ENCODE measurements around the gene HOXA6. TPM values are rescaled to one million over a fixed set of nuclear protein-coding genes. Genes with fewer than 3 reads are reported as not detected.

HOXA6 gene
- total RNA-seq, 4 donors from 2014 or later: 1.1 to 1.6 TPM; not detected in 2

- no peak for DNase-seq
- Histone ChIP-seq H3K4me3 (replicated peaks in 1 of 3) (no peak overlapping the region), H3K4me1 (peaks cover 19 to 25% of the 10 kb centered on the region in 2 donors), H3K9me3 (no peaks in the 10 kb centered on the region), H3K36me3 (no peaks in the 10 kb centered on the region), H3K27ac (no peak overlapping the region), H3K27me3 (peaks cover 86% of the 10 kb centered on the region)
- intact Hi-C loops (cut with DNase I): no loop called here
- WGBS, 2 donors: 45 to 60% methylated on average over 5 to 11 of the region's 11 CpGs
- no peak for TF ChIP-seq POLR2A (IDR thresholded peaks at IDR 0.05)
- no peak for TF ChIP-seq CTCF (IDR thresholded peaks at IDR 0.05)
Measured at GRCh38 chr7:27145914-27146412, 1.6 kb downstream of the HOXA6 start.

- Histone ChIP-seq H3K4me3 (replicated peaks in 1 of 3) (no peak overlapping the region), H3K9me3 (no peaks in the 10 kb centered on the region), H3K27me3 (peaks cover 86% of the 10 kb centered on the region), H3K36me3 (no peaks in the 10 kb centered on the region), H3K27ac (no peak overlapping the region), H3K4me1 (peaks cover 13 to 19% of the 10 kb centered on the region in 2 donors)
- intact Hi-C loops (cut with DNase I): no loop called here
- DNase-seq: no peak
- 28 to 58% methylated on average over 41 to 42 of the region's 47 CpGs for WGBS, 2 donors
- TF ChIP-seq POLR2A (IDR thresholded peaks at IDR 0.05): no peak
- no peak for TF ChIP-seq CTCF (IDR thresholded peaks at IDR 0.05)
Measured at GRCh38 chr7:27145165-27145913, 2.2 kb downstream of the HOXA6 start.

- 16 to 32% methylated on average over 9 to 29 of the region's 31 CpGs for WGBS, 2 donors
- H3K36me3 ChIP-seq: no peaks in the 10 kb centered on the region
- peaks cover 87% of the 10 kb centered on the region for H3K27me3 ChIP-seq
- H3K27ac ChIP-seq: no peak overlapping the region
- H3K9me3 ChIP-seq: no peaks in the 10 kb centered on the region
- TF ChIP-seq POLR2A (IDR thresholded peaks at IDR 0.05): no peak
- no peak for TF ChIP-seq CTCF (IDR thresholded peaks at IDR 0.05)
- H3K4me3 ChIP-seq (replicated peaks in 1 of 3): no peak overlapping the region
- H3K4me1 ChIP-seq: peaks cover 11 to 19% of the 10 kb centered on the region in 2 donors
- DNase-seq: no peak
- intact Hi-C loops (cut with DNase I): no loop called here
Measured at GRCh38 chr7:27144781-27145164, 2.8 kb downstream of the HOXA6 start.

GRCh38 chr7:27143950-27144780, 3.4 kb downstream of the HOXA6 start:
- intact Hi-C loops (cut with DNase I): no loop called here
- TF ChIP-seq POLR2A (IDR thresholded peaks at IDR 0.05) (no peak), CTCF (IDR thresholded peaks at IDR 0.05) (no peak)
- peaks cover 87% of the 10 kb centered on the region for H3K27me3 ChIP-seq
- DNase-seq: no peak
- H3K27ac ChIP-seq: no peak overlapping the region
- 31 to 38% methylated on average over 37 to 39 of the region's 40 CpGs for WGBS, 2 donors
- no peak overlapping the region for H3K4me3 ChIP-seq (replicated peaks in 1 of 3)
- peaks cover 14 to 23% of the 10 kb centered on the region in 2 donors for H3K4me1 ChIP-seq
- no peaks in the 10 kb centered on the region for H3K9me3 ChIP-seq
- no peaks in the 10 kb centered on the region for H3K36me3 ChIP-seq
